OCI-LY3 (cell line): ENCODE measurements around the gene C1QTNF9.

Experiments
- CTCF ChIP-seq: fragments of 200-600, 300-600 bp; sonication (generic); IDR thresholded peaks from 2 replicates; pipeline ENCODE4 v1.5.1; 2014; ENCODE audit warnings: antibody characterized with exemption, low read length, low read depth
- EZH2phosphoT487 ChIP-seq: fragments of 200-600 bp; shearing (Covaris generic); IDR thresholded peaks from 2 replicates; pipeline ENCODE4 v1.6.1; 2018; ENCODE audit warnings: antibody characterized with exemption, mixed run types, low read depth

- TF ChIP-seq CTCF = no peak
- no peak for TF ChIP-seq EZH2phosphoT487
Measured at GRCh38 chr13:24287748-24288287, 21.6 kb upstream of the C1QTNF9 start.
